Ishikawa (cell line): ENCODE results near the gene ZNF619.

ENCODE experiments used
- CEBPB ChIP-seq: IDR thresholded peaks from 2 replicates; pipeline ENCODE4 v1.6.1; 2012
- CREB1 ChIP-seq: IDR thresholded peaks from 2 replicates; pipeline ENCODE4 v1.6.1; 2012; ENCODE audit warnings: low read depth
- EGR1 ChIP-seq: IDR thresholded peaks from 2 replicates; pipeline ENCODE4 v1.6.1; 2012
- EP300 ChIP-seq: IDR thresholded peaks from 2 replicates; pipeline ENCODE4 v1.6.1; 2012; ENCODE audit warnings: borderline replicate concordance
- FOXM1 ChIP-seq: IDR thresholded peaks from 2 replicates; pipeline ENCODE4 v1.6.1; 2012; ENCODE audit warnings: low read depth, borderline replicate concordance
- MAX ChIP-seq: IDR thresholded peaks from 2 replicates; pipeline ENCODE4 v1.6.1; 2012
- NFIC ChIP-seq: IDR thresholded peaks from 2 replicates; pipeline ENCODE4 v1.6.1; 2012
- RAD21 ChIP-seq: IDR thresholded peaks from 2 replicates; pipeline ENCODE4 v1.6.1; 2012; ENCODE audit warnings: low read depth
- REST ChIP-seq: IDR thresholded peaks from 2 replicates; pipeline ENCODE4 v1.6.1; 2012; ENCODE audit warnings: low read depth, mild to moderate bottlenecking
- TAF1 ChIP-seq: IDR thresholded peaks from 2 replicates; pipeline ENCODE4 v1.6.1; 2012; ENCODE audit warnings: low read depth, mild to moderate bottlenecking
- TCF12 ChIP-seq: IDR thresholded peaks from 2 replicates; pipeline ENCODE4 v1.6.1; 2012; ENCODE audit warnings: low read depth
- TEAD4 ChIP-seq: IDR thresholded peaks from 2 replicates; pipeline ENCODE4 v1.6.1; 2012
- USF1 ChIP-seq: IDR thresholded peaks from 2 replicates; pipeline ENCODE4 v1.6.1; 2012
- YY1 ChIP-seq: IDR thresholded peaks from 2 replicates; pipeline ENCODE4 v1.6.1; 2012; ENCODE audit warnings: low read depth
- ZBTB7A ChIP-seq: IDR thresholded peaks from 2 replicates; pipeline ENCODE4 v1.6.1; 2012; ENCODE audit warnings: low read depth

Gene ZNF619

DNA sequence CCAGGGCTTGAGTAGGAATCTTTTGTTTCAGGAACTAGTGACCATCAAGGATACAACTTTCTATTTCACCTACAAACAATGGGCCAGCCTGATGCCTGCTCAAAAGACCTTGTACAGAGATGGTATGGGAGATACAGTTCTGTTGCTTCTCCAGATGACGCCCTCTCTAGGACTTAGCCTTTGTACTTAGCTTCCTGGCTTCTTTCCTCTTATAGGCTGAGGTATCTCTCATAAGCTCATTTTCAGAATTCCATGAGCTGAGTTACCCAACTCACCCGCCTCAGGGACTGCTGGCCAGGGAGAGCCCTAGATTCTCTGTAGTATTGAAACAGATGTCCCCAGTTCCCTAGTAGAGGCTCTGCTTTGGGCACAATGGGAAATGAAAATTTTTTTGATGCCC, 20.4 kb downstream of the ZNF619 start:
- TF ChIP-seq REST (no peak), TCF12 (no peak), TAF1 (no peak), ZBTB7A (no peak), EP300 (no peak), YY1 (no peak), CREB1 (no peak), FOXM1 (no peak), NFIC (no peak), TEAD4 (no peak), USF1 (no peak), MAX (no peak), CEBPB (no peak)

- TF ChIP-seq MAX (no peak), ZBTB7A (no peak)
These were observed 23.0 kb downstream of the ZNF619 start for GRCh38 chr3:40499952-40500351.

DNA sequence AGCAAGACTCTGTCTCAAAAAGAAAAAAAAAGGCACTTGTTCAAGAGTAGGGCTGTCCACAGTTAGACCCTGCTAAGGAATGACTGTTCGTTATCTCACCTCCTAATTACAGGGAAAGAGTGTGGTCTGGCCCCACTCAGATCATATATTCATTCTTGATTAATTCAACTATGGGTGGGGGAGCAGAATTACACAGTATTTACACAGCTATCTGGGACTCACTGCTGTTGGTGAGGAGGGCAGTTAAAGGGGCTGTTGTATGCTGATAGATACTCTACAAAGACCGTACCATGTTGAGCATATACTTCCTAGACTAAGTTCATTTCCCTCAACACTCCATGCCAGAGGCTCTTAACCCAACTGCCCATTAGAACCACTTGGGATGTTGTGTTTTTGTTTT, 25.1 kb downstream of the ZNF619 start:
- TF ChIP-seq TAF1 (no peak), FOXM1 (no peak), EGR1 (no peak), MAX (no peak), USF1 (no peak), NFIC (no peak), TCF12 (no peak), CREB1 (no peak), TEAD4 (no peak), ZBTB7A (no peak), REST (no peak), RAD21 (no peak)

DNA sequence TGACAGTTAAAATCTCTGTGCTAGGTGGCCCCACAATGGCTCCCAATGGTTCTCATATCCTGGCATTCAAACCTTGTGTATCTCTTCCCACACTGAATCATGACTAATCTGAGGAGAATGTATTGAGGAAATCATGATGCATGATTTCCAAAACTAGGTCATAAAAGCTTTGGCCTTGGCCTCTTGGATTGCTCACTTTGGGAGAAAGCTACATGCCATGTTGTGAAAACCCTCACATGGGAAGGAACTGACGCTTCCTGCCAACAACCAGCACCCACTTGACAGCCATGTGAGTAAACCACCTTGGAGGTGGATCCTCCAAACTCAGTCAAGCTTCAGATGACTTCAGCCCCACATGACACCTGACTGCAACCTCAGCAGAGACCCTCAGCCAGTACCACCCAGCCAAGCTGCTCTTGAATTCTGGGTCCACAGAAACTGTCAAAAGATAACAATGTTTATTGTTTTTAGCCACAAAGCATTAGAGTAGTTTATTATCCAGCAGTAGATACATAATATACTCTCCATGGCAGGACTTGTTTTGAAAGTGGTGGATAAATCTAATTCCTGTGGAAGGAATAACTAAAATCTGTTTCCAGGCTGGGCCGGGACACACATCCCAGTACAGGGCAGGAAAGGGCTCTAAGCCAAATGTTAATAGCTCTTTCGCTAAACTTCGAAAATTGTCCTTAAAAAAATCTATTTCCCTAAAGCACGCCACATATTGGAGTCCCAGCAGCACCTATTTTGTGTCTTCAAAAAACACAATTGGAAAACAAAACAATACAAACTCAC, 27.9 kb downstream of the ZNF619 start:
- no peak for TF ChIP-seq TAF1
- no peak for TF ChIP-seq EGR1
- no peak for TF ChIP-seq FOXM1
- no peak for TF ChIP-seq ZBTB7A
- TF ChIP-seq NFIC = no peak
- TF ChIP-seq RAD21 = no peak
- TF ChIP-seq EP300 = no peak
- TF ChIP-seq CEBPB = no peak
- TF ChIP-seq USF1 = no peak
- no peak for TF ChIP-seq TEAD4
- no peak for TF ChIP-seq CREB1
- TF ChIP-seq REST = no peak
- TF ChIP-seq MAX = no peak
- no peak for TF ChIP-seq YY1
